ENCODE measurements around the gene SRRM3. TPM values are rescaled to one million over a fixed set of nuclear protein-coding genes. Genes with fewer than 3 reads are reported as not detected.
A peak's percentile ranks its signal among the peaks of the same experiment; 100 is the strongest.
"Not testable (repeated sequence)": the region's sequence is repeated elsewhere in the genome, so short reads cannot be mapped to it uniquely, and the experiment has no call there.

SRRM3 gene
- total RNA-seq, 1 donor from 2014 or later, result not detected

GRCh38 chr7:76291351-76292212 lies 89.9 kb downstream of the SRRM3 start:
- Mint-ChIP-seq H3K4me1 (peaks cover 7% of the 10 kb centered on the region), H3K9me3 (no peaks in the 10 kb centered on the region), H3K36me3 (ENCODE audit: low read depth) (no peaks in the 10 kb centered on the region), H3K4me3 (no peak overlapping the region), H3K27me3 (peaks cover 9% of the 10 kb centered on the region), H3K27ac (no peak overlapping the region)
- ChIA-PET CTCF (interaction anchor here (1.3 to 4.7 kb wide), 4 partner anchors 9 to 26 kb away, joined by 3 to 41 read pairs (median 8); no protein-coding TSS in a partner anchor), POLR2A (interaction anchor here (0.7 to 1.0 kb wide), 5 partner anchors 10 to 66 kb away, joined by 3 to 5 read pairs (median 4); no protein-coding TSS in a partner anchor)
- ATAC-seq (ENCODE audit: low read depth), result peak; percentile 81
- intact Hi-C loops (cut with micrococcal nuclease), result loop anchor here (1.0 to 5.0 kb wide), 6 partner anchors 12 to 1041 kb away; no protein-coding TSS in a partner anchor
- TF ChIP-seq CTCF (IDR thresholded peaks at IDR 0.05), result peak; percentile 55
- DNase-seq, result peak; percentile 74

GRCh38 chr7:76292213-76292573 lies 90.5 kb downstream of the SRRM3 start:
- ATAC-seq (ENCODE audit: low read depth), result no peak
- Mint-ChIP-seq H3K27me3 (peaks cover 9% of the 10 kb centered on the region), H3K4me3 (no peak overlapping the region), H3K9me3 (no peaks in the 10 kb centered on the region), H3K27ac (no peak overlapping the region), H3K4me1 (peaks cover 7% of the 10 kb centered on the region), H3K36me3 (ENCODE audit: low read depth) (no peaks in the 10 kb centered on the region)
- no peak for DNase-seq
- TF ChIP-seq CTCF (IDR thresholded peaks at IDR 0.05), result no peak
- ChIA-PET CTCF (interaction anchor here (0.8 to 4.7 kb wide), 4 partner anchors 18 to 25 kb away, joined by 3 to 41 read pairs (median 8); no protein-coding TSS in a partner anchor), POLR2A (interaction anchor here (0.6 to 1.0 kb wide), 7 partner anchors 8 to 652 kb away, joined by 3 to 5 read pairs (median 4); no protein-coding TSS in a partner anchor)
- intact Hi-C loops (cut with micrococcal nuclease), result loop anchor here (5.0 kb wide), 2 partner anchors 820 to 1040 kb away; no protein-coding TSS in a partner anchor

GRCh38 chr7:76292911-76293310 lies 91.2 kb downstream of the SRRM3 start:
- not testable (repeated sequence) for H3K27me3 Mint-ChIP-seq; H3K4me3 Mint-ChIP-seq; DNase-seq; H3K36me3 Mint-ChIP-seq (ENCODE audit: low read depth); H3K4me1 Mint-ChIP-seq; H3K27ac Mint-ChIP-seq; ATAC-seq (ENCODE audit: low read depth); H3K9me3 Mint-ChIP-seq
- intact Hi-C loops (cut with micrococcal nuclease), result loop anchor here (5.0 kb wide), 2 partner anchors 819 to 1039 kb away; no protein-coding TSS in a partner anchor
- ChIA-PET POLR2A (interaction anchor here (0.6 to 1.0 kb wide), 4 partner anchors 7 to 653 kb away, joined by 3 to 5 read pairs (median 3); no protein-coding TSS in a partner anchor), CTCF (interaction anchor here (0.8 to 4.7 kb wide), 5 partner anchors 19 to 66 kb away, joined by 3 to 41 read pairs (median 6); partner anchors contain the start of gene YWHAG)

DNA sequence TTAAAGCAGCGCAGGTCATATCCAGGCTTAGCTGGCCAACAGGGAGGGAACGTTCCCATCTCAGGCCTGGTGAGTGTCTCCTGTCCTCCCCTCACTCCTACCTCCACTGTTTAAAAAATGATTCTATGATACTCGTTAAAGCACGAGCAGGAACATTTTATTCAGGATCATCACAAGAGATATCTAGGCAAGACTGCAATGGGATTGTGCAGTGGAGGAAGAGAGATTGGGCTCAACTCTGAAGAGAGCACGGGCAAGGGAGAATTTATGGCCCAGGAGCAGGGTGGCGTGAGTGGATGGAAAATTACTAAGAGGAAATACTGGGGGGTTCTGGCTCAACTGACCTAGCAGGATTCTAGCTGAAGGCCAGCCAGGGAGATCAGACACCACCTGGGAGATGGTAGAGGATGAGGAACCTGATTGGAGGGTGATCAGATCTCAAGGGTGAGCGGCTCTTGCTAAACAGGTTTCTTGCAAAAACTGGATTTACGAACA lies 91.8 kb downstream of the SRRM3 start:
- peaks cover 9% of the 10 kb centered on the region for H3K27me3 Mint-ChIP-seq
- no peak overlapping the region for H3K4me3 Mint-ChIP-seq
- no peak overlapping the region for H3K27ac Mint-ChIP-seq
- POLR2A ChIA-PET, result no interaction called here
- H3K4me1 Mint-ChIP-seq, result peaks cover 7% of the 10 kb centered on the region
- no peaks in the 10 kb centered on the region for H3K9me3 Mint-ChIP-seq
- CTCF ChIA-PET, result interaction anchor here (1.3 to 4.7 kb wide), 2 partner anchors 20 to 66 kb away, joined by 4 to 41 read pairs; partner anchors contain the start of gene YWHAG
- intact Hi-C loops (cut with micrococcal nuclease), result loop anchor here (5.0 kb wide), 2 partner anchors 819 to 1039 kb away; no protein-coding TSS in a partner anchor
- no peaks in the 10 kb centered on the region for H3K36me3 Mint-ChIP-seq (ENCODE audit: low read depth)
- TF ChIP-seq CTCF (IDR thresholded peaks at IDR 0.05), result no peak
- ATAC-seq (ENCODE audit: low read depth) (no peak), DNase-seq (no peak)

GRCh38 chr7:76294344-76295024 lies 92.8 kb downstream of the SRRM3 start:
- Mint-ChIP-seq H3K27ac (no peak overlapping the region), H3K4me3 (no peak overlapping the region), H3K27me3 (peaks cover 9% of the 10 kb centered on the region), H3K9me3 (no peaks in the 10 kb centered on the region), H3K36me3 (ENCODE audit: low read depth) (no peaks in the 10 kb centered on the region), H3K4me1 (peaks cover 7% of the 10 kb centered on the region)
- ChIA-PET POLR2A (interaction anchor here (0.6 to 0.7 kb wide), 3 partner anchors 8 to 18 kb away, joined by 3 to 8 read pairs (median 3); partner anchors contain the start of gene HSPB1), CTCF (interaction anchor here (1.3 to 4.7 kb wide), 3 partner anchors 19 to 65 kb away, joined by 3 to 41 read pairs (median 4); partner anchors contain the start of gene YWHAG)
- no peak for TF ChIP-seq CTCF (IDR thresholded peaks at IDR 0.05)
- peak; percentile 44 for DNase-seq
- ATAC-seq (ENCODE audit: low read depth), result peak; percentile 76
- intact Hi-C loops (cut with micrococcal nuclease), result loop anchor here (5.0 kb wide), 2 partner anchors 818 to 1038 kb away; no protein-coding TSS in a partner anchor

Measured in activated B cell treated with CpG ODN at 0.5 μM for 24 hours (primary cell).